GM21390 (cell line): Measurements from ENCODE around the gene TRIM40.
"Not testable (repeated sequence)": the region's sequence is repeated elsewhere in the genome, so short reads cannot be mapped to it uniquely, and the experiment has no call there.

Source experiments
- ATAC-seq: cut with Tn5 transposase; IDR thresholded peaks from one replicate; pipeline ENCODE4 v1.9.1; 2021; ENCODE audit not compliant: unreplicated experiment

The TRIM40 gene

DNA sequence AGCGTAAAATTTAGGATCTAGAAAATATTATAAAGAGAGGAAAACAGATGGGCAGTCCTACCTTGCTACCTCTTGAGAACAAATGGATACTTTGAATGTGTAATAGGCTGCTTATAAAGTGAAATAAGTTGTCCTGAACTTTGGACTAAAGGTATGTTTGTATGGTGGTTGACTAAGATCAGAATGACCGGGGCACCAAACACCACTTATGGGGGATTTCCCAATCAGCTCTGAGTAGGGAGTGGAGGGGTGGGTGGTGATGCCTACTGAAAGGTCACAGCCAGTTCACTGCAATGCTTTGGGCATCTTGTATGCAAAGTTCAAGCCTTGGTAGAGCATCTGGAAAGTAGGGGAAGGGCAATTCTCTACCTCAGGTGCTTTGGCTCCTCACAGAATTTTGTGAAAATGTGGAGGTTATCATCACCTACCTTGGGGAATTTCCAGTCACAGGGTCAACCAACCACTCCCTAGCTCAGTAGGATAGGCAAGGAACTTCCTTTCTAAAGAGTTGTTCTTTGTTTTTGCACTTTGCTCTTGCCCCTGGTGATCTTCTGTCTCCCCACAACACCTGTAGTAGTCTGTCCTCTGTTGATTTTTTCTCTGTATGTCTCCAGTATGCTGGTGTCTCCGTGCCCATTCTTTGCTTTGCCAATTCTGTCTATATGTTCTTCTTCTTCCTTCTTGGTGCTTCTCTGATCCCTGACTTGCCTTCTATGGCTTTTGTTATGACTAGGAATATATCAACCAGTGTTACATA lies 22.8 kb upstream of the TRIM40 start, which contains the start of gene TRIM31:
TSS of gene TRIM31 (minus strand) at position 88 of the 757 bp plus-strand sequence. CDS start 285 bp downstream, outside the sequence.
- ATAC-seq, result peak; percentile 46

GRCh38 chr6:30113841-30114240 lies 22.1 kb upstream of the TRIM40 start:
- no peak for ATAC-seq

GRCh38 chr6:30116724-30117123 lies 19.2 kb upstream of the TRIM40 start:
- ATAC-seq, result no peak

GRCh38 chr6:30118691-30119090 lies 17.2 kb upstream of the TRIM40 start:
- ATAC-seq, result not testable (repeated sequence)

- ATAC-seq, result no peak
Measured at GRCh38 chr6:30121446-30122366, 14.2 kb upstream of the TRIM40 start.

DNA sequence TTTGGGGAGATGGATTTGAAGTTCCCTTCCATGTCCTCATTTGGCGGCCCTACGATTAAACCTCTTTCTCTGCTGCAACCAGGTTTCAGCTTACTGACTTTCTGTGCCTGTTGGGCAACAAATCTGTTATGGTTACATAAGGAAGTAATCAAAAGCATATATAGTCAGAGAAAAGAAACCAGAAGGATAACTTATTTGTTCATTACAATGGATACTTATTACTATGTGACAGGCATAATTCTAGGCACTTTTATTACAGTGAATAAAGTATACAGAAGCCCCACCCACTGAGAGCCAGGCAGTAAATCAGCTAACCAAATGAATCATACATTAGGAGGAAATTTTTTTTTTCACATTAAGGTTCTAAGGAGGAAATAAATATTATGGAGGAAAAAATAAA lies 13.4 kb upstream of the TRIM40 start:
- ATAC-seq, result no peak

DNA sequence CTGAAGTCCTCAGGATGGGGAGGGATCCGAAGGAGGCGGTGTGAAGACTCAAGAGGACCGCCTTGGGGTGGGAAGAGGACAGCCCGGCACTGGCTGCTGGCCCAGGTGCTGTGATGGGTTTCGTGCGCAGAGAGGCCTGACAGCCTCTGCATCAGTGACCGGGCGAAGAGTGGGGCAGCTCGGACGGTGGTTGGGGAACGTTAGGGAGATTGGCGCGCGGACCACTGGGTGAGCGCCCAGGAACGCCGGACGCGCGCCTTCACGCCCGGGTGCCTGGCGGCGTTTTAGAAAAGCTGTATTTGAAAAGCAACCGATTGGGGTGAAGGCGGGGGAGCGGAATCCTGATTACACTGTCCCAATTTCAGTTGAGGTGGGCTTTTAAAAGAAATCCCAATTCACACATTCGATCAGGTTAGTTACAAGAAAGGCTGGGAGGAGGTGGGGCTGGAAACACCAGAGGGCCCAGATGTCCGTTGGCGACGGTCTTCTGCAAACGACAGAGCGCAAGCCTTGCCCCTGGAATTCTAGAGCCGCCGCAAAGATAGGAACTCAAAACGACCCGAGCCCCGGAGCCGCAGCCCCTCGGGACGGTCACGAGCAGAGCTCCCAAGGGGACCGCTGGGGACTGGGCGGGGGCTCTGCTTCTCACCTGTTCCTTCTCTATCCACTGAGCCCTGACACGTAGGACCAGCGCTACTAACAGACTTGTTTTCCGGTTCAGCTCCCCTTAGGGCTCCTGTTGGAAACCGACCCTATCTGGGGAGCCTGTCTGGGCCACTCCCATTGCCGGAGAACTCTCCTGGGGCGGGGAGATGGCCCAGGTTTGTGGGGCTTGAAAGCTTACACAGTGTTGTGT lies 8.5 kb upstream of the TRIM40 start:
- ATAC-seq, result no peak

GRCh38 chr6:30129265-30130178 lies 6.4 kb upstream of the TRIM40 start:
- ATAC-seq, result no peak

GRCh38 chr6:30130179-30130679 lies 5.7 kb upstream of the TRIM40 start:
- no peak for ATAC-seq

GRCh38 chr6:30130887-30131862 lies 4.8 kb upstream of the TRIM40 start:
- no peak for ATAC-seq

DNA sequence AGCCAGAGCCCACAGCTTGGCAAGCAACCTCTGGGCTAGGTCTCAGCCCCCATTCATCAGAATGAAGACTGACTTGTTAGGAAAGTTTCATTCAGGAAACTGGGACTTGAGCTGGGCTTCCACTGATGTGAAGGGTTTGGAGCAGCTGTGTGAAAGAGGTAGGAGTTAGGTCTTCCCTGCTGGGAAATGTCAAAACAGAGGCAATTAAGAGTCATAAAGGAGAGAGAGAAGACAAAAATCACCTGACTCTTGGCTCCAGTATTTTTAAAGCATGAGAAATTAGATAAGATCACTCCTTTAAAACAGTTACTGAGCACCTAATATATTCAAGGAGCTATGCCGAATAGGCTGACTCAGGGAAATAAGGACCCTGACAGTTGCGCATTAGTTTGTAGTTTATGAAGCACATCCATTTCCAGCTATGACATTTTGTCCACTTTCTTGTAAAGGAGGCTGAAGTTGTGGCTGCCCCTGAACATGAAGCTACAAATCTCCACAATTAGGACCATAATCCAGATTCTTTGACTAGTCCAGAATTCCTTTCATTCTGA lies 3.9 kb upstream of the TRIM40 start:
- no peak for ATAC-seq

DNA sequence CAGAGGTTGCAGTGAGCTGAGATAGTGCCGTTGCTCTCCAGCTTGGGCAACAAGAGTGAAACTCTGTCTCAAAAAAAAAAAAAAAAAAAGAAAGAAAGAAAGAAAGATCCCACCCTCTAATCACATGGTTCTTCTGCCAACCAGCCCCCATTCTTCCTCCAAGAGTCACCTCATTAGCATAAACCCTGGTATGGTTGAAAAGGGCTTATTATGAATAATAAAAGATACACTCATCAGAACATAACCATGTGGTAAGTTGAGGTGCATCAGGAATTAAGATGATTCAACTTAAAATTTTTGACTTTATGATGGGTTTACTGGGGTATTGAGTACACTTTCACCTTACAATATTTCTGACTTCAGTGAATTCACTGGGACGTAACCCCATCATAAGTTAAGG lies 793 bp upstream of the TRIM40 start:
- ATAC-seq, result no peak

DNA sequence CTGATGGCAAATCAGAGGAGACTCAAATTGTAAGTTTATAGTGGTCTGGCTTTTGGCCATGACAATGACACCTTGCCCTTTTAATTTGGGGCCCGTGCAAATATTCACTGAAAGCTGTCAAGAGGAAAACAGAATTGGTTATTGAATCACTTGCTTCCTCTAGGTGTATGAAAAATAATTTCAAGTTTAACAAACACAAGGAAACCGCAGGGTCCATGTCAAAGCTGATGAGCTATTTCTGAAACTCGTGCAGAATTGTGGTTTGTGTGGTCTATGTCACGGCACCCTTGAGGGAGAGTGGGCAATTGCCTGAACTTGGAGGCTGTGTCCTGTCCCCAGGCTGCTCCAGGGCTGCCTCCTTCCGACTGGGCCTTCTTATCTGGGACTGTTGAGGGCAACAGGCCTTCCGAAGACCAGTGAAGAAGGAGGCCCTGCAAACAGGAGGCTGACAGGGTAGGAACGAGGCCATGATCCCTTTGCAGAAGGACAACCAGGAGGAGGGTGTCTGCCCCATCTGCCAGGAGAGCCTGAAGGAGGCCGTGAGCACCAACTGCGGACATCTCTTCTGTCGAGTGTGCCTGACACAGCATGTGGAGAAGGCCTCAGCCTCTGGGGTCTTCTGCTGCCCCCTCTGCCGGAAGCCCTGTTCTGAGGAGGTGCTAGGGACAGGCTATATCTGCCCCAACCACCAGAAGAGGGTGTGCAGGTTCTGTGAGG lies 788 bp downstream of the TRIM40 start:
- ATAC-seq, result no peak

- not testable (repeated sequence) for ATAC-seq
Measured at GRCh38 chr6:30140240-30140639, 4.3 kb downstream of the TRIM40 start.

DNA sequence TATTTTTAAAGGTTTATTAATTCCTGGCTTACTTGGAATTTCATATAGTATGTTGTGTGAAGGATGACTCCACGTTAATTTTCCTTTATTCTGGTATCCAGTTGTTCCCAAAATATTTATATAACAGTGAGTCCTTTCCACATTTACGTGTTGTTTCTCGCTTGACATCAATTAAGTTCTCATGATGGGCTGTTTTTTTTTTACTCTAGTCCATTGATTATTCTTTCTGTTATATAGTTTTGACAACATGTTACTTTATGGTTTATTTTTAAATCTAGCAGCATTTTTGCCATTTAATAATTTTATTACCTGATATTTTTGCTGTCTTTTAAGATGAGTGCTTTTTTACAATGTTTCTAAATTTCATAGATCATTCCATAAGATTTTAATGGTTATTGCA lies 6.7 kb downstream of the TRIM40 start:
- no peak for ATAC-seq

- no peak for ATAC-seq
Measured at GRCh38 chr6:30143780-30144179, 7.8 kb downstream of the TRIM40 start.

DNA sequence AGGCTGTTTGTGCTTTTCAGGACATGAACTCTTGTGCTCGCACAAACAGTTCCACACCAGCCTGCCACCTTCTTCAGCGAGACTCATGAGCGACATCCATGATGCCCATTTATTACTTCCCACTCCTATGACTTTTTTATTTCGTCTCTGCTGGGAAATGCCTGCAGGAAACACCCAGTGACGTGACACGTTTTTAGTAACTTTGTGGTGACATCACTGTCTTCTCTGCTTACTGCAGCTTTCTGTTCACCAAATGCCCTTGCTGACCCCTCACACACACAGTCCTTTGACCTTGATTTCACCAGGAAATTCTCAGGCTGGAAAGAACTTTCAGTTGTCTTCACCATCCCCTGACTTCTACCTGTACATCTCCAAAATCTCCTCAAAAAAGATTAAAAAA lies 8.9 kb downstream of the TRIM40 start:
- ATAC-seq, result no peak

DNA sequence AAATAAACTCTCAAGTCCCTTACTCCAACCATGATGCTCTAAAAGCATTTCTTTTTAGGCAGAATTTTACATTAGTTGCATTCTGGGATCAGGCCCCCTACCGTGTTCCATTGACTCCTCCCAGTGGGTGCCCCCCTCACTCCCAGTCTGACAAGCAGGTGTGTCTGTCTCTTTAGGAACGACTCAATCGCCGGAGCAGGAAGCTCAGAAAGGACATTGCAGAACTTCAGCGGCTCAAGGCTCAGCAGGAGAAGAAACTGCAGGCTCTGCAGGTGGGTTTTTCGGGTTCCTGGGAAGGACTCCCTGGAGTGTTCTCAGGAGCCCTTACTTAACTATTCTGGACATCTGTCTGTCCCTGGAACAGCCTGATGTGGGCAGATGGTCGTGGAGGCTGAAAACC lies 9.9 kb downstream of the TRIM40 start:
- no peak for ATAC-seq
